GM12878 (cell line): ENCODE measurements around the gene STRBP. TPM values are rescaled to one million over a fixed set of nuclear protein-coding genes. Genes with fewer than 3 reads are reported as not detected.

Experiments used
- ATAC-seq: fragments of 200-7000 bp; cut with Tn5 transposase; 3 replicates; pipeline ENCODE4 v1.9.1; 2020; ENCODE audit warnings: mild to moderate bottlenecking, moderate library complexity
- BruUV-seq: library from RNA; stranded (reverse); fragments of 400-500 nt; replicated peaks from 2 replicates; lab custom pipeline; 2021; lab: Mats Ljungman, UMichigan
- CTCF ChIA-PET: fragments of 300-600 bp; sonication (Branson Sonifier 250); formaldehyde crosslinking; extraction: SDS; loops from one replicate; lab custom pipeline; 2021; ENCODE audit warnings: inconsistent platforms; lab: Yijun Ruan, JAX
- POLR2A ChIA-PET: fragments of 350-600 bp; formaldehyde crosslinking; extraction: SDS; loops from one replicate; lab custom pipeline; 2021; ENCODE audit warnings: inconsistent platforms; lab: Charles Lee
- RAD21 ChIA-PET: fragments of 300-600 bp; sonication (Branson Sonifier 250); formaldehyde crosslinking; loops from one replicate; lab custom pipeline; 2023; ENCODE audit warnings: antibody characterized with exemption; ENCODE audit not compliant: unreplicated experiment; lab: Charles Lee
- SMC1A ChIA-PET: fragments of 300-600 bp; sonication (Branson Sonifier 250); formaldehyde crosslinking; loops from one replicate; lab custom pipeline; 2023; ENCODE audit not compliant: unreplicated experiment, uncharacterized antibody; lab: Charles Lee
- DNase-seq: peaks from one replicate; pipeline ENCODE4 v3.0.0-alpha.2; 2011; ENCODE audit warnings: low read depth, low spot score
- FAIRE-seq: peaks from 3 replicates; lab custom pipeline; 2011; peaks lifted over from hg19 to GRCh38; lab: Jason Lieb, UNC
- H2AFZ ChIP-seq: 2 replicates; pipeline ENCODE4 v1.6.0; 2011; ENCODE audit warnings: low read depth, low read length, control low read depth; ENCODE audit not compliant: control insufficient read depth
- H3K27ac ChIP-seq: 2 replicates; pipeline ENCODE4 v1.5.1; 2011; ENCODE audit warnings: control low read depth; ENCODE audit not compliant: control insufficient read depth, insufficient read depth
- H3K27me3 ChIP-seq, 2 experiments: replicated peaks in 1 of 2; 2 replicates each; pipeline versions ENCODE4 v1.6.0 to v1.6.1; 2011; ENCODE audit warnings: low read length in 1 of 2; ENCODE audit not compliant: control insufficient read depth in 2 of 2, insufficient read depth in 2 of 2
- H3K36me3 ChIP-seq, 2 experiments: 2 replicates each; pipeline ENCODE4 v1.5.1; 2011; ENCODE audit warnings: low read length in 1 of 2; ENCODE audit not compliant: control insufficient read depth in 2 of 2, insufficient read depth in 2 of 2
- H3K4me1 ChIP-seq: 2 replicates; pipeline ENCODE4 v1.6.1; 2011; ENCODE audit warnings: mild to moderate bottlenecking, low read length, moderate library complexity, mixed read lengths; ENCODE audit not compliant: control insufficient read depth, insufficient read depth
- H3K4me2 ChIP-seq: 2 replicates; pipeline ENCODE4 v1.6.0; 2011; ENCODE audit warnings: control low read depth; ENCODE audit not compliant: control insufficient read depth, insufficient read depth
- H3K4me3 ChIP-seq: fragments of 200-600 bp; sonication (generic); 2 replicates; pipeline ENCODE4 v1.5.1; 2016
- H3K79me2 ChIP-seq: 2 replicates; pipeline ENCODE4 v1.6.0; 2011; ENCODE audit warnings: low read length; ENCODE audit not compliant: control insufficient read depth, insufficient read depth
- H3K9ac ChIP-seq: 2 replicates; pipeline ENCODE4 v1.8.0; 2011; ENCODE audit warnings: low read length, control low read depth, mixed read lengths; ENCODE audit not compliant: control insufficient read depth, insufficient read depth
- H3K9me3 ChIP-seq: replicated peaks from 3 replicates; pipeline ENCODE4 v1.5.1; 2011; ENCODE audit warnings: mild to moderate bottlenecking, low read length; ENCODE audit not compliant: control insufficient read depth, insufficient read depth
- H4K20me1 ChIP-seq: 2 replicates; pipeline ENCODE4 v1.6.0; 2011; ENCODE audit not compliant: control insufficient read depth, insufficient read depth
- BCL11A ChIP-seq: IDR thresholded peaks from 2 replicates; pipeline ENCODE4 v1.6.1; 2011; ENCODE audit warnings: low read depth, low read length
- CEBPB ChIP-seq, 2 experiments: fragments of 150-350 bp in 1 of 2; IDR thresholded peaks; 2 replicates each; pipeline ENCODE4 v1.6.1; 2012 to 2014; ENCODE audit warnings: low read depth in 2 of 2, low read length in 2 of 2, borderline replicate concordance in 1 of 2, inconsistent platforms in 1 of 2
- ETV6 ChIP-seq, 2 experiments: fragments of 450-650 bp in 1 of 2; IDR thresholded peaks in 1 of 2; conservative IDR thresholded peaks in 1 of 2; 2 replicates each; pipeline ENCODE4 v1.6.1; 2014; ENCODE audit warnings: antibody characterized with exemption in 1 of 2, borderline replicate concordance in 1 of 2, low read depth in 1 of 2, mild to moderate bottlenecking in 1 of 2, moderate library complexity in 1 of 2
- FOXK2 ChIP-seq: fragments of 450-650 bp; IDR thresholded peaks from 2 replicates; pipeline ENCODE4 v1.6.1; 2017; ENCODE audit warnings: mild to moderate bottlenecking, moderate library complexity
- FOXM1 ChIP-seq: IDR thresholded peaks from 2 replicates; pipeline ENCODE4 v1.6.1; 2012; ENCODE audit warnings: low read depth, mild to moderate bottlenecking, inconsistent platforms, low read length, moderate library complexity
- JUND ChIP-seq: IDR thresholded peaks from 2 replicates; pipeline ENCODE4 v1.6.1; 2012; ENCODE audit warnings: low read depth, mild to moderate bottlenecking, low read length, improper control_type of control experiment, moderate library complexity
- MTA3 ChIP-seq: IDR thresholded peaks from 2 replicates; pipeline ENCODE4 v1.6.1; 2012; ENCODE audit warnings: low read length, inconsistent platforms, borderline replicate concordance
- NFIC ChIP-seq: IDR thresholded peaks from 2 replicates; pipeline ENCODE4 v1.6.1; 2012; ENCODE audit warnings: low read depth, mild to moderate bottlenecking, inconsistent platforms, low read length, moderate library complexity
- NR2C1 ChIP-seq: fragments of 450-650 bp; IDR thresholded peaks from 2 replicates; pipeline ENCODE4 v1.6.1; 2017; ENCODE audit warnings: antibody characterized with exemption, mild to moderate bottlenecking, moderate library complexity
- PML ChIP-seq: IDR thresholded peaks from 2 replicates; pipeline ENCODE4 v1.6.1; 2012; ENCODE audit warnings: low read length, inconsistent platforms
- SIN3A ChIP-seq: IDR thresholded peaks from 2 replicates; pipeline ENCODE4 v1.6.1; 2012; ENCODE audit warnings: low read depth, low read length, improper control_type of control experiment
- SREBF1 ChIP-seq: IDR thresholded peaks from 2 replicates; pipeline ENCODE4 v1.6.1; 2012; ENCODE audit warnings: mild to moderate bottlenecking, low read length
- SRF ChIP-seq, 2 experiments: IDR thresholded peaks; 2 replicates each; pipeline ENCODE4 v1.6.1; 2011; ENCODE audit warnings: low read depth in 2 of 2, low read length in 2 of 2, mild to moderate bottlenecking in 1 of 2, moderate library complexity in 1 of 2
- ZNF207 ChIP-seq: fragments of 450-650 bp; IDR thresholded peaks from 2 replicates; pipeline ENCODE4 v1.6.1; 2014; ENCODE audit warnings: antibody characterized with exemption, mild to moderate bottlenecking, borderline replicate concordance
- WGBS: methylation state at CpG from one replicate; pipeline ENCODE4 v1.1.6; 2016; ENCODE audit warnings: low lambda C conversion rate; ENCODE audit not compliant: insufficient replicate concordance, insufficient coverage; ENCODE audit errors: missing lambda C conversion rate; 5-methylcytosine and 5-hydroxymethylcytosine counted together
- in situ Hi-C: fragments of 300-500 bp; cut with MboI; formaldehyde crosslinking; loops from 9 replicates; pipeline ENCODE4 v1.14.3; 2018; ENCODE audit warnings: mixed read lengths
- intact Hi-C: fragments of 100-400 bp; cut with micrococcal nuclease; formaldehyde crosslinking; loops from one replicate; pipeline ENCODE4 v1.14.2; 2022; ENCODE audit not compliant: unreplicated experiment
- polyA plus RNA-seq, 11 experiments: library from polyadenylated mRNA; depleted of rRNA in 4 of 11; unstranded in 6 of 11; stranded (reverse) in 5 of 11; fragments of >200 nt; fragmentation: Nextera tagmentation in 4 of 11; fragmentation: Illumina TruSeq in 1 of 11; extraction: Ambion mirVana in 4 of 11; extraction: Trizol in 1 of 11; gene quantifications; 1 replicate in 1 of 11; 2 replicates in 10 of 11; pipeline versions ENCODE4 v1.2.1 to v1.2.3, GENCODE V29; 2011 to 2016; ENCODE audit warnings: inconsistent platforms in 2 of 11, missing spikeins in 2 of 11, low read depth in 1 of 11
- total RNA-seq, 4 experiments: library from RNA; depleted of rRNA in 3 of 4; stranded (reverse); fragments of >200 nt in 3 of 4; fragmentation: Illumina TruSeq in 1 of 4; extraction: Trizol in 1 of 4; gene quantifications; 2 replicates each; pipeline versions ENCODE4 v1.2.1 to v1.2.3, GENCODE V29; 2013 to 2021
- TF ChIP-seq, protein P1 (sequence below): fragments of 450-650 bp; IDR thresholded peaks from 2 replicates; pipeline ENCODE4 v1.6.1; 2018; ENCODE audit warnings: mild to moderate bottlenecking, low read depth, moderate library complexity; ENCODE audit not compliant: partially characterized antibody

The STRBP gene
- total and polyA plus RNA-seq, 10 of the 15 experiments (the other 5 are each of a cell fraction or from before 2014, with no cell fraction given), result 31.0 to 96.8 (median 71.4) TPM

DNA sequence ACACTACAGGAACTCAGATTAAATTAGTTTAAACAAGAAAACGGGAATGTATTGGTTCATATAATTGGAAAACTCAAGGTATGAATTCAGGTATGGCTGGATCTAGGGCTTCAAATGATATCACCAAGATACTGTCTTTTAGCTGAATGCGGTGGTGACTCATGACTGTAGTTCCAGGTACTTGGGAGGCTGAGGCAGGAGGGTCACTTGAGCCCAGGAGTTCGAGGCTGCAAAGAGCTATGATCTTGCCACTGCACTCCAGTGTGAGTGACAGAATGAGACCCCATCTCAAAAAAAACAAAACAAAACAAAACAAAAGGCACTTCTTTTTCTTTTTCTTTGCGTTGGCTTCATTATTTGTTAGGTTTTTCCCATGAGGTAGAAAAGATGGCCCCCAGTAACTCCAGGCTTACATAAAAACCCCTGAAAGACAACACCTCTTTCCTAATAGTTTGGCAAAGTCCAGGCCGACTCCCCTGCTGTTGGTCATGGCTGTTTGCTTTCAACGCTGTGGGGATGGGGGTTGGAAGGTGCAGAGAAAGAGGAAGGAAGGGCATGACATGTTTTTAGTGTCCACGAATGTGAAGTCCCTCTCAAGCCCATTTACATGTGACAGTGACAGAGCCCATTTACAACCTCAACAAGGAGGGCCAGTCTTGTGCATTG, 47.8 kb upstream of the STRBP start (continued):
- TF ChIP-seq, protein P1, sequence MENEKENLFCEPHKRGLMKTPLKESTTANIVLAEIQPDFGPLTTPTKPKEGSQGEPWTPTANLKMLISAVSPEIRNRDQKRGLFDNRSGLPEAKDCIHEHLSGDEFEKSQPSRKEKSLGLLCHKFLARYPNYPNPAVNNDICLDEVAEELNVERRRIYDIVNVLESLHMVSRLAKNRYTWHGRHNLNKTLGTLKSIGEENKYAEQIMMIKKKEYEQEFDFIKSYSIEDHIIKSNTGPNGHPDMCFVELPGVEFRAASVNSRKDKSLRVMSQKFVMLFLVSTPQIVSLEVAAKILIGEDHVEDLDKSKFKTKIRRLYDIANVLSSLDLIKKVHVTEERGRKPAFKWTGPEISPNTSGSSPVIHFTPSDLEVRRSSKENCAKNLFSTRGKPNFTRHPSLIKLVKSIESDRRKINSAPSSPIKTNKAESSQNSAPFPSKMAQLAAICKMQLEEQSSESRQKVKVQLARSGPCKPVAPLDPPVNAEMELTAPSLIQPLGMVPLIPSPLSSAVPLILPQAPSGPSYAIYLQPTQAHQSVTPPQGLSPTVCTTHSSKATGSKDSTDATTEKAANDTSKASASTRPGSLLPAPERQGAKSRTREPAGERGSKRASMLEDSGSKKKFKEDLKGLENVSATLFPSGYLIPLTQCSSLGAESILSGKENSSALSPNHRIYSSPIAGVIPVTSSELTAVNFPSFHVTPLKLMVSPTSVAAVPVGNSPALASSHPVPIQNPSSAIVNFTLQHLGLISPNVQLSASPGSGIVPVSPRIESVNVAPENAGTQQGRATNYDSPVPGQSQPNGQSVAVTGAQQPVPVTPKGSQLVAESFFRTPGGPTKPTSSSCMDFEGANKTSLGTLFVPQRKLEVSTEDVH, result no peak
- TF ChIP-seq PML, result no peak

DNA sequence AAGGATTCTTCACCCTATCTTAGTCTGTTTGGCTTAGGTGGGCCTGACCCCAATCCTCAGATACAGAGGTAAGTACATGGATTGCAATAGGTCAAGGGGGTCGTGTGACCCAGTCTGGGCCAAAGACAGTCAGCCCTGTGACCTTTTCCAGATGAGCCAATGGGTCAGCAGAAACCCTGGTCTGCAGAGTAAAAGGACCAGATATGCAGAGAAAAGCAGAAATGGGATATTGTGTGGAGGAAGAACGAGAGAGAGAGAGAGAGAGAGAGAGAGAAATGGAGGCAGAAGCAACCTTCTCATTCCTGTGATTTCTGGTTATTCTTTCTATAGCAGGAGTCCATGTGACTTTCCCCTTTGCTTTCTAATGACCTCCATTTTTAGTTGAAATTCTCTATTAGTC, 47.2 kb upstream of the STRBP start:
- Histone ChIP-seq H3K27me3 (no peaks in the 10 kb centered on the region), H3K27ac (no peak overlapping the region), H3K4me2 (no peak overlapping the region), H3K36me3 (no peaks in the 10 kb centered on the region), H4K20me1 (no peaks in the 10 kb centered on the region), H2AFZ (no peak overlapping the region), H3K9ac (no peak overlapping the region), H3K9me3 (no peaks in the 10 kb centered on the region), H3K79me2 (no peaks in the 10 kb centered on the region), H3K4me3 (no peak overlapping the region), H3K4me1 (peaks cover 33% of the 10 kb centered on the region)
- BruUV-seq, result no TSS peak
- intact Hi-C loops, result no loop called here
- no peak for ATAC-seq
- in situ Hi-C loops, result no loop called here
- WGBS, result 36% methylated on average over 2 of the region's 2 CpGs
- no peak for DNase-seq
- SMC1A ChIA-PET, result interaction anchor here (18.1 kb wide), 1 partner anchor 24 kb away, joined by 268 read pairs; no protein-coding TSS in a partner anchor
- no peak for FAIRE-seq
- CTCF ChIA-PET, result interaction anchor here (0.7 kb wide), 1 partner anchor 34 kb away, joined by 3 read pairs; no protein-coding TSS in a partner anchor
- POLR2A ChIA-PET, result interaction anchor here (0.5 kb wide), 1 partner anchor 246 kb away, joined by 3 read pairs; no protein-coding TSS in a partner anchor
- TF ChIP-seq NR2C1, result no peak
- TF ChIP-seq FOXK2, result no peak
- TF ChIP-seq SRF (IDR thresholded peaks at IDR 0.05; ENCODE audit: low read depth in 2 of 2, low read length in 2 of 2), result no peak
- TF ChIP-seq MTA3, result no peak
- TF ChIP-seq NFIC, result no peak
- no peak for TF ChIP-seq ETV6 (conservative IDR thresholded peaks at IDR 0.05 in 1 of 2, IDR thresholded peaks at IDR 0.05 in 1 of 2; ENCODE audit: borderline replicate concordance in 1 of 2, low read depth in 1 of 2)
- TF ChIP-seq BCL11A, result no peak
- no peak for TF ChIP-seq SREBF1
- TF ChIP-seq FOXM1, result no peak
- no peak for TF ChIP-seq SIN3A
- TF ChIP-seq CEBPB (IDR thresholded peaks at IDR 0.05; ENCODE audit: borderline replicate concordance in 1 of 2, low read depth in 2 of 2, low read length in 2 of 2), result no peak
- no peak for TF ChIP-seq JUND
- no peak for TF ChIP-seq ZNF207
- RAD21 ChIA-PET, result interaction anchor here (1.6 to 5.8 kb wide), 2 partner anchors 24 to 28 kb away, joined by 4 to 61 read pairs; no protein-coding TSS in a partner anchor
